DOHH2 (cell line): ENCODE measurements around the gene TTC23.
A peak's percentile ranks its signal among the peaks of the same experiment; 100 is the strongest.

Experiments
- H3F3A ChIP-seq: fragments of 200-600 bp; sonication (generic), shearing (Covaris generic); 2 replicates; pipeline ENCODE4 v1.6.0; 2016; ENCODE audit warnings: antibody characterized with exemption, mild to moderate bottlenecking; ENCODE audit not compliant: control insufficient read depth, insufficient read depth
- H3K27ac ChIP-seq: fragments of 200-600 bp; sonication (generic); 2 replicates; pipeline ENCODE4 v1.5.1; 2014; ENCODE audit warnings: low read depth, mild to moderate bottlenecking, low read length, moderate library complexity
- H3K27me3 ChIP-seq: fragments of 200-600 bp; sonication (generic); 2 replicates; pipeline ENCODE4 v1.6.1; 2014; ENCODE audit warnings: mild to moderate bottlenecking, low read length, mixed read lengths; ENCODE audit not compliant: control insufficient read depth
- H3K36me3 ChIP-seq: fragments of 200-600 bp; sonication (generic); 2 replicates; pipeline ENCODE4 v1.6.1; 2014; ENCODE audit warnings: mild to moderate bottlenecking, low read length, moderate library complexity, mixed read lengths; ENCODE audit not compliant: control insufficient read depth
- H3K4me1 ChIP-seq: fragments of 200-600 bp; sonication (generic); 2 replicates; pipeline ENCODE4 v1.6.1; 2014; ENCODE audit warnings: mild to moderate bottlenecking, low read length, mixed read lengths; ENCODE audit not compliant: control insufficient read depth
- H3K4me2 ChIP-seq: fragments of 200-600 bp; sonication (generic); 2 replicates; pipeline ENCODE4 v1.6.0; 2014; ENCODE audit warnings: mild to moderate bottlenecking, low read length, moderate library complexity
- H3K4me3 ChIP-seq: fragments of 200-600 bp; sonication (generic); 2 replicates; pipeline ENCODE4 v1.5.1; 2014; ENCODE audit warnings: mild to moderate bottlenecking, low read length, mixed read lengths
- H3K79me2 ChIP-seq: fragments of 200-600 bp; sonication (generic); 2 replicates; pipeline ENCODE4 v1.6.1; 2014; ENCODE audit warnings: mild to moderate bottlenecking, low read length, mixed read lengths; ENCODE audit not compliant: control insufficient read depth
- H3K9me2 ChIP-seq: fragments of 200-600 bp; sonication (generic); replicated peaks from 2 replicates; pipeline ENCODE4 v1.6.1; 2014; ENCODE audit warnings: mild to moderate bottlenecking, low read length, mixed read lengths; ENCODE audit not compliant: control insufficient read depth
- H3K9me3 ChIP-seq: fragments of 200-600 bp; sonication (generic); 2 replicates; pipeline ENCODE4 v1.6.1; 2014; ENCODE audit warnings: antibody characterized with exemption, low read length, mixed read lengths; ENCODE audit not compliant: control insufficient read depth, insufficient read depth
- H4K20me1 ChIP-seq: fragments of 200-600 bp; sonication (generic); 2 replicates; pipeline ENCODE4 v1.6.0; 2014; ENCODE audit warnings: low read depth, mild to moderate bottlenecking, antibody characterized with exemption, low read length, moderate library complexity; ENCODE audit not compliant: control insufficient read depth, insufficient read depth
- EZH2phosphoT487 ChIP-seq: fragments of 200-600 bp; sonication (generic); IDR thresholded peaks from 2 replicates; pipeline ENCODE4 v1.6.1; 2017; ENCODE audit warnings: borderline replicate concordance, mild to moderate bottlenecking, antibody characterized with exemption, low read length, moderate library complexity, mixed read lengths
- TF ChIP-seq, protein P1 (sequence below): fragments of 200-600 bp; sonication (generic); IDR thresholded peaks from one replicate; pipeline ENCODE4 v1.5.1; 2014; ENCODE audit warnings: antibody characterized with exemption, mild to moderate bottlenecking, low read depth, low read length; ENCODE audit not compliant: poor library complexity, severe bottlenecking

Gene TTC23

DNA sequence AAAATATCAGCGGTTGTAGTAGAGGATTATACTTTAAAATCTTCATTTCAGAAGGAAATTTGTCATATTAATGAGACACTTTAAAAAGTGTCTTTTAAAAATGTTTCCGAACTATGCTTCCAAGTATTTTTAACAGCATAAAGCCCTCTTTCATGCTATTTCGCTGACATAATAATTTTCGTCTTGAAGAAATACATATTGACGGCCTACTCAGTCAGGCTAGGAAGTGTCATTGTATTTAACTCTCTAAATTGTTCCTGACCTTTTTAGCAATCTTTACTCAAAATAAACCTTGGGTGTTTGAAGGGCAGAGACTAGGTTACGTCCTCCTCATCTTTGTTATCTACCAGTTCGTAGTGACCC lies 1.1 kb upstream of the TTC23 start:
- Histone ChIP-seq H3K27me3 (no peaks in the 10 kb centered on the region), H3K27ac (peak overlapping the region; percentile 81), H3F3A (peaks cover 12% of the 10 kb centered on the region), H4K20me1 (no peaks in the 10 kb centered on the region), H3K4me1 (peaks cover 54% of the 10 kb centered on the region), H3K79me2 (peaks cover 28% of the 10 kb centered on the region), H3K9me2 (no peaks in the 10 kb centered on the region), H3K9me3 (peaks cover 5% of the 10 kb centered on the region; the same call in 1 of the 2 replicates), H3K4me3 (peak overlapping the region; percentile 83), H3K36me3 (peaks cover 5% of the 10 kb centered on the region; the same call in 1 of the 2 replicates), H3K4me2 (peak overlapping the region; percentile 96)
- no peak for TF ChIP-seq EZH2phosphoT487
- TF ChIP-seq, protein P1, sequence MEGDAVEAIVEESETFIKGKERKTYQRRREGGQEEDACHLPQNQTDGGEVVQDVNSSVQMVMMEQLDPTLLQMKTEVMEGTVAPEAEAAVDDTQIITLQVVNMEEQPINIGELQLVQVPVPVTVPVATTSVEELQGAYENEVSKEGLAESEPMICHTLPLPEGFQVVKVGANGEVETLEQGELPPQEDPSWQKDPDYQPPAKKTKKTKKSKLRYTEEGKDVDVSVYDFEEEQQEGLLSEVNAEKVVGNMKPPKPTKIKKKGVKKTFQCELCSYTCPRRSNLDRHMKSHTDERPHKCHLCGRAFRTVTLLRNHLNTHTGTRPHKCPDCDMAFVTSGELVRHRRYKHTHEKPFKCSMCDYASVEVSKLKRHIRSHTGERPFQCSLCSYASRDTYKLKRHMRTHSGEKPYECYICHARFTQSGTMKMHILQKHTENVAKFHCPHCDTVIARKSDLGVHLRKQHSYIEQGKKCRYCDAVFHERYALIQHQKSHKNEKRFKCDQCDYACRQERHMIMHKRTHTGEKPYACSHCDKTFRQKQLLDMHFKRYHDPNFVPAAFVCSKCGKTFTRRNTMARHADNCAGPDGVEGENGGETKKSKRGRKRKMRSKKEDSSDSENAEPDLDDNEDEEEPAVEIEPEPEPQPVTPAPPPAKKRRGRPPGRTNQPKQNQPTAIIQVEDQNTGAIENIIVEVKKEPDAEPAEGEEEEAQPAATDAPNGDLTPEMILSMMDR = no peak

DNA sequence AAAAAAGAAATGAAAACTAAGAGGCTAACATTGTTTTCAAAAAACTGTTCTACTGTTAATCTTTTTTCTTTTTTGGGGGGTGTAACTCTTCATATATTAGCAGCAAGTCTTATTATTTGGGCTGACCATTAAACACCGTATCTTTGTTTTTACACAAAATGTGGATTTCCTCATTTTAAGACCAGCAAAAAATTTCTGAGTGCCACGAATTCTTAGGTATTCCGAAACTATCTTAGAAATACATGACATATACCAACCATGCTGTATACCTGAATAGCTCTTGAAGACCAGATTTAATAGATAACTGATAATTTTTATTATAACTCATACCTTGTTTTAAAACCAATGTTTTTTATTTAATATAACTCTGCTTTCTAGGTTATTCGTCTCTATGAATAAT lies 620 bp upstream of the TTC23 start:
- H3K27ac ChIP-seq = peak overlapping the region; percentile 81; the same call in 1 of the 2 replicates
- H3K27me3 ChIP-seq = no peaks in the 10 kb centered on the region

DNA sequence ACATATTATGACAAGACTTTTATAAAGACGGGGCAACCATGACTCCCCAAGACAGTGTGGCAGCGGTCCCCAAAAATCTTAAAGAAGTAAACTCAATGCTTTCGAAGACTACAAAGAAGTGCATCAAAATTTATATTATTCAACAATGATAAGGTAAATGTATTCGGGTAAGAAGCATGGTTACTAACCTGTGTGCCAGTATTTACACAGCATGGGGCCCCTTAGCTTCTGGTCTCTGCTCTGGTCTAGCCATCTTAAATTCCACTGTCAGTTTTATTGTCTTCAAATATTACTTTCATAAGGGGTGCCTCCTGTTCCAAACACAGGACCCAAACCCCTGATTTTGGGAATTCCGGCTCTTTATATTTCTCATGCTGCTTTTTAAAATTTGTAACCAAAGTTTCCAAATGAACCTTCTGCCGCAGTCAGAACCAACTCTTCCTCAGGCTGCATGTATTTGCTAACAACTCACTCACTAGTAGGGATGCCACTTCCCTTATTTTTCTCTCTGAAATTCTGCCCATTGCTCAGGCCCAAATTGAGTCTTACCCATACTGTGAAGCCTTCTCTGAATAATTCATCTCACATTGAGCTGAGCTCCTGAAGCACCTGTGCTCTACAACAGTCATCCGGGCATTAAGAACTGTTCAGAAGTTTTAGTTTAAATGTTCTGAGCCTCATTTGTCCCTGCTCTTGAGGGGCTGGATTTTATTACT lies 1.2 kb downstream of the TTC23 start:
- Histone ChIP-seq H3K9me3 (peaks cover 5% of the 10 kb centered on the region; the same call in 1 of the 2 replicates), H4K20me1 (no peaks in the 10 kb centered on the region), H3F3A (peaks cover 12% of the 10 kb centered on the region), H3K79me2 (peaks cover 13% of the 10 kb centered on the region), H3K9me2 (no peaks in the 10 kb centered on the region), H3K4me2 (peak overlapping the region; percentile 96), H3K4me1 (peaks cover 44% of the 10 kb centered on the region), H3K27me3 (no peaks in the 10 kb centered on the region), H3K4me3 (peak overlapping the region; percentile 38), H3K27ac (no peak overlapping the region), H3K36me3 (peaks cover 5% of the 10 kb centered on the region; the same call in 1 of the 2 replicates)
- no peak for TF ChIP-seq EZH2phosphoT487
- TF ChIP-seq, protein P1 = no peak

More for the DNA sequence above, 620 bp upstream of the TTC23 start:
- no peaks in the 10 kb centered on the region for H3K9me2 ChIP-seq
- peaks cover 28% of the 10 kb centered on the region for H3K79me2 ChIP-seq
- no peaks in the 10 kb centered on the region for H4K20me1 ChIP-seq
- TF ChIP-seq, protein P1 = no peak
- no peak for TF ChIP-seq EZH2phosphoT487
- H3F3A ChIP-seq = peaks cover 12% of the 10 kb centered on the region
- peak overlapping the region; percentile 96 for H3K4me2 ChIP-seq
- H3K36me3 ChIP-seq = peaks cover 5% of the 10 kb centered on the region; the same call in 1 of the 2 replicates
- peaks cover 54% of the 10 kb centered on the region for H3K4me1 ChIP-seq
- peak overlapping the region; percentile 83 for H3K4me3 ChIP-seq
- peaks cover 5% of the 10 kb centered on the region; the same call in 1 of the 2 replicates for H3K9me3 ChIP-seq
